ENCODE measurements around the gene TNP1.

TNP1 gene

DNA sequence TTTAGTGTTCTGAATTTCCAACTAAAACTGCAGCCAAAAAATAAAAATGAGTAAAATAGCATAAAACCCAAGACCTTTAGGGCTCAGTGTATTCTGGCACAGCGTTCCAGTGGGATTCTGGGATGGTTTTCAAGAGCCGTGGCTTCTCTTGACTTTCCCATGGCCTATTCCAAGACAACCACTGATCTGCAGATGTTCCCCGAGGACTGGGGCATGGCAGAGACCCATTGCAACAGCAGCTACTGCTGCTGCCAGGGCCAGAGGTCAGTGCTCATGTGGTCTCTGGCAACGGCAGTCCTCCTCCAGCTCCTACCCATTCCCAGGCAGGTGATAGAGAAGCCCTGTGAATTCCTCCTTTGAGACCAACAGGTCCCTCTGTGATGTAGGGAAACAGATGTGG lies 26.8 kb downstream of the TNP1 start:
- no peak for DNase-seq

DNA sequence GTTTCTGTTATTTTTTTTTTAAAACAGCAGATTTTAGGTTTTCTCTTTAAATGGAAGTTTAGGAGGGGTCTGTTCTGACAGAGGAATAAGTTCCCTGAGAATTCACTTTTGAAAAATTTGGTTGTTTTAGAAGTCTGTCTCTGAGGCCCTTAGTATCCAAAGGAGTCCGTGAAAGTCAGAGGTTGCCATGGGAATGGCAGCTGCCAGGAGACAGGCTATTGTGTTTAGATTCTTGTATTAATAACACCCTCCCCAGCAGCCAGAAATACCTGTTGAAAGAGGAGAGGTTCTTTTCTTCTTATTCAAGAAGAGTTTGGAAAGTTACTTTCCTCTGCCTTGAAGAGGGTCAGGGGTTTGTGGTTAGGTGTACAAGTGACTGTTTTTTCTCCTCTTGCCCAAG lies 29.5 kb downstream of the TNP1 start:
- DNase-seq, result no peak

- DNase-seq, result no peak
Measured at GRCh38 chr2:216829533-216829932, 30.3 kb downstream of the TNP1 start.

DNA sequence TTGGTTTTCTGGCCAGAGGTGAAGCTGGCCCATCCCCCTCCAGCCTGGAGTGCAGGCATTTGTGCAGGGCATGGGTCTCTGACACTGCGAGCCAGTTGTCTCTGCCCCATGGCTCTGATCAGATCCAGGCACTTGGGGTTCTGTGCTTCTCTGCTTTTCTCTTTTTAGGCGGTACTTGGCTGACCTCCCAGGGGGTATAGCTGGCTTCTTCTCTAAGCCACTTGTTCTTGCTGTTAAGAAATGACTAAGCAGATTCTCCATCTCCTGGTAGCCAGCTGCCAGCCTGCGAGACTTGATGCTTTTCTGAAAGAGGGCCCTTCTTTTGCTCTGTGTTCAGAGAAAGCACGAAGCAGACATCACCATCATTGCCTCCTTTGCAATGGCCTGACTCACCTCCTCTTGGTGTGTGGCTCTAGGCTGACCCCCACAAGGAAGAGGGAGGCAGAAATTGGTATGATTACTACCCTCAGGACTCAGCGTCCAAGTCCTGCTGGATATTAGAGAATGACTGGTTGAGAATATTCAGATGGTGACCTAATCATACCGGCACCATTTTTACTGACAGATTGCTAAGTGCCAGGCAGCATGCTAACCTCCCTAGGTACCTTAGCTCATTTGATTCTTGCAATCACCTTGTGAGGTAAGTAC lies 32.7 kb downstream of the TNP1 start:
- no peak for DNase-seq

GRCh38 chr2:216822470-216822869 lies 37.4 kb downstream of the TNP1 start:
- no peak for DNase-seq

GRCh38 chr2:216820709-216821108 lies 39.2 kb downstream of the TNP1 start:
- no peak for DNase-seq

DNA sequence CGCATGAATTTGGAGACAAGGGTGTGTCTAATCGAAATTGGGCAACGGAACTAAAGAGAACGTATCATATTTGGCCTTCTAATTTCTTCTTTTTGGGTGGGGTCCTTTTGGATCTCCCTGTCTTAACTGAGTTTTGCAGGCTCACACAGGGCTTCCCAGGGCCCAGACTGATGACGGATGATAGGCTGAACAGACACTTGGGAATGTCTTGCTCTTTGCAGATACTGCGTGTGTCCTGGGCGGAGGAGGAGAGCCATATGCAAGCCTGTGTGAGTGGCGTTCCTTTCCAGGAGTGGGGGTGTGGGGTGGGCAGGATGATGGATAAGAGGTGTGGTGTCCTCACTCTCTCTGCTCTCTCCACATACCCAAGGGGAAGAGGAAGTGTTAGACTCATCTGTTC lies 40.1 kb downstream of the TNP1 start:
- DNase-seq, result no peak

DNA sequence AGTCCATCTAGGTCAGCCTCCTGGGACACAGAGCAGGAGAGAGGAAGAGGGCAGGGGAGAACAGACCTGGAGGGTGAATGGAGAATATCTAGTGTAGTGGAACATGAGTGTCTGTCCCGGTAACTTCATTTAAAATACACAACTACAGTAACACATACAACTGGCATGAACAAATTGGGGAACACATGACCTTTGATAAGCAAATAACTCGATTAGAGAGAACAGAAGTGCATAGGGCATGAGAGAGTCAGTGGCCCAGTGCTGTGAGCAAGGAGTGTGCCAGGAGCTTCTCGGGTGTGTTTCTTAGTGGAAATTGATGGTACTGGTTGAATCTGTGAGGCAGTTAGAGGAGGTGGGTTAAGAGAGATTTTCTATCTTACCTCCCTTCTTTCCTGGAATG lies 40.8 kb downstream of the TNP1 start:
- no peak for DNase-seq

GRCh38 chr2:216810399-216811160 lies 49.3 kb downstream of the TNP1 start:
- no peak for DNase-seq

Measured in activated CD4-positive, alpha-beta T cell treated with anti-CD3 and anti-CD28 coated beads, Interleukin-2, amount 50 U/mL, for 1 hour (primary cell).